Esophagus squamous epithelium (tissue), 5 donors: ENCODE results near the gene LRCH4. TPM values are rescaled to one million over a fixed set of nuclear protein-coding genes. Genes with fewer than 3 reads are reported as not detected.

Experiments
- DNase-seq: peaks from one replicate; lab custom pipeline; 2025; lab: John Stamatoyannopoulos, UW
- H3K27ac ChIP-seq, 4 donors: fragments of 200-600 bp; sonication (generic); one replicate each; pipeline ENCODE4 v1.5.1; 2016 to 2019; ENCODE audit warnings: mild to moderate bottlenecking in 1 of 4
- H3K27me3 ChIP-seq, 4 donors: fragments of 200-600 bp; sonication (generic); 1 replicate in 3 of 4; 2 replicates in 1 of 4; pipeline versions ENCODE4 v1.5.1 to v1.6.0; 2017 to 2021; ENCODE audit warnings: antibody characterized with exemption in 1 of 4
- H3K36me3 ChIP-seq, 3 donors: fragments of 200-600 bp; sonication (generic); one replicate each; pipeline ENCODE4 v1.5.1; 2016 to 2019
- H3K4me1 ChIP-seq, 3 donors: fragments of 200-600 bp; sonication (generic); one replicate each; pipeline ENCODE4 v1.5.1; 2017 to 2019
- H3K4me3 ChIP-seq, 4 donors: fragments of 200-600 bp; sonication (generic); 1 replicate in 3 of 4; 2 replicates in 1 of 4; pipeline ENCODE4 v1.5.1; 2016 to 2019; ENCODE audit warnings: mild to moderate bottlenecking in 2 of 4, moderate library complexity in 1 of 4
- H3K9me3 ChIP-seq, 3 donors: fragments of 200-600 bp; sonication (generic); one replicate each; pipeline ENCODE4 v1.5.1; 2016 to 2019
- CTCF ChIP-seq, 6 experiments: fragments of 450-650 bp in 4 of 6; fragments of 200-600 bp in 2 of 6; sonication (generic) in 2 of 6; IDR thresholded peaks; one replicate each; pipeline ENCODE4 v1.5.1; 2016 to 2019; ENCODE audit warnings: antibody characterized with exemption in 6 of 6, mild to moderate bottlenecking in 4 of 6, moderate library complexity in 4 of 6
- POLR2A ChIP-seq, 4 donors: fragments of 450-650 bp; IDR thresholded peaks; one replicate each; pipeline ENCODE4 v1.6.1; 2017; ENCODE audit warnings: antibody characterized with exemption in 4 of 4, mild to moderate bottlenecking in 4 of 4, moderate library complexity in 3 of 4
- WGBS, 2 donors: methylation state at CpG; one replicate each; pipeline ENCODE4 v1.1.5; 2018; 5-methylcytosine and 5-hydroxymethylcytosine counted together
- intact Hi-C: fragments of 100-400 bp; cut with DNase I; formaldehyde crosslinking; loops from one replicate; pipeline ENCODE4 v1.15.0; 2022
- total RNA-seq, 4 donors: library from RNA; depleted of rRNA; stranded (reverse); fragments of >200 nt; gene quantifications; one replicate each; pipeline ENCODE4 v1.1.0, GENCODE V29; 2016
- donor health status: DM: yes; HTN: yes; CAD: no.

Gene LRCH4
- total RNA-seq, 4 donors from 2014 or later = 50.1 to 84.0 (median 70.4) TPM

GRCh38 chr7:100582650-100583049 is 3.3 kb downstream of the LRCH4 start:
- DNase-seq = no peak
- Histone ChIP-seq H3K9me3 (no peaks in the 10 kb centered on the region), H3K27me3 (no peaks in the 10 kb centered on the region), H3K27ac (peak overlapping the region; percentile 94 to 99 (median 98)), H3K4me1 (peaks cover 32 to 60% (median 39%) of the 10 kb centered on the region in 3 donors), H3K4me3 (peak overlapping the region in 3 of 4 donors; percentile 6 to 93 (median 89)), H3K36me3 (peaks cover 24 to 54% (median 38%) of the 10 kb centered on the region in 3 donors)
- intact Hi-C loops = no loop called here
- no peak for TF ChIP-seq POLR2A (IDR thresholded peaks at IDR 0.05)
- no peak for TF ChIP-seq CTCF (IDR thresholded peaks at IDR 0.05)
- WGBS, 2 donors = 70 to 73% methylated on average over 10 to 11 of the region's 11 CpGs

- WGBS, 2 donors = 32 to 41% methylated on average over 5 to 8 of the region's 20 CpGs
- H3K36me3 ChIP-seq = peaks cover 29 to 59% (median 41%) of the 10 kb centered on the region in 3 donors
- peak overlapping the region; percentile 94 to 99 (median 98) for H3K27ac ChIP-seq
Measured at GRCh38 chr7:100582041-100582579, 3.8 kb downstream of the LRCH4 start.

GRCh38 chr7:100580466-100581283 is 5.3 kb downstream of the LRCH4 start:
- no peak for TF ChIP-seq CTCF (IDR thresholded peaks at IDR 0.05)
- no peak for TF ChIP-seq POLR2A (IDR thresholded peaks at IDR 0.05)
- no peak overlapping the region for H3K4me3 ChIP-seq
- H3K27me3 ChIP-seq = no peaks in the 10 kb centered on the region
- intact Hi-C loops = no loop called here
- H3K27ac ChIP-seq = no peak overlapping the region
- no peaks in the 10 kb centered on the region for H3K9me3 ChIP-seq
- whole genome bisulfite sequencing, 2 donors = 58 to 84% methylated on average over 7 to 11 of the region's 11 CpGs
- H3K4me1 ChIP-seq = peaks cover 32 to 50% (median 35%) of the 10 kb centered on the region in 3 donors
- H3K36me3 ChIP-seq = peaks cover 42 to 73% (median 54%) of the 10 kb centered on the region in 3 donors
- no peak for DNase-seq

More at GRCh38 chr7:100582041-100582579, 3.8 kb downstream of the LRCH4 start:
- no peak for DNase-seq
- TF ChIP-seq POLR2A (IDR thresholded peaks at IDR 0.05) (no peak), CTCF (IDR thresholded peaks at IDR 0.05) (no peak)
- intact Hi-C loops = no loop called here
- Histone ChIP-seq H3K4me3 (peak overlapping the region in 3 of 4 donors; percentile 6 to 93 (median 89)), H3K4me1 (peaks cover 32 to 56% (median 35%) of the 10 kb centered on the region in 3 donors), H3K27me3 (no peaks in the 10 kb centered on the region), H3K9me3 (no peaks in the 10 kb centered on the region)

- intact Hi-C loops = no loop called here
- no peak for DNase-seq
- Histone ChIP-seq H3K27me3 (no peaks in the 10 kb centered on the region), H3K4me1 (peaks cover 14 to 28% (median 18%) of the 10 kb centered on the region in 3 donors), H3K27ac (no peak overlapping the region), H3K36me3 (peaks cover 52 to 95% (median 68%) of the 10 kb centered on the region in 3 donors), H3K4me3 (no peak overlapping the region), H3K9me3 (no peaks in the 10 kb centered on the region)
- TF ChIP-seq POLR2A (IDR thresholded peaks at IDR 0.05) (peak in 1 of 4 donors; percentile 14), CTCF (IDR thresholded peaks at IDR 0.05) (no peak)
- WGBS, 2 donors = 90 to 94% methylated on average over 8 to 9 of the region's 28 CpGs
Measured at GRCh38 chr7:100578246-100579183, 7.4 kb downstream of the LRCH4 start.
